CD4-positive, alpha-beta memory T cell (primary cell): ENCODE data around the gene RAP1GAP. TPM values are rescaled to one million over a fixed set of nuclear protein-coding genes. Genes with fewer than 3 reads are reported as not detected.

Source experiments
- CTCF ChIA-PET: fragments of 350-600 bp; sonication (Branson Sonifier 250); formaldehyde crosslinking; loops from one replicate; lab custom pipeline; 2021; ENCODE audit warnings: inconsistent platforms; ENCODE audit not compliant: partially characterized antibody; lab: Charles Lee
- POLR2A ChIA-PET: fragments of 350-600 bp; sonication (Branson Sonifier 250); formaldehyde crosslinking; loops from one replicate; lab custom pipeline; 2021; ENCODE audit not compliant: partially characterized antibody; lab: Charles Lee
- DNase-seq, 5 donors: peaks; one replicate each; pipeline versions ENCODE4 v3.0.0 to v3.0.0-alpha.2; 2020 to 2022; ENCODE audit warnings: mixed read lengths in 1 of 5
- H3K27ac ChIP-seq: one replicate; pipeline ENCODE4 v1.7.0; 2013; ENCODE audit warnings: low read depth, low read length
- H3K27me3 ChIP-seq: 2 replicates; pipeline ENCODE4 v1.7.0; 2013; ENCODE audit warnings: mild to moderate bottlenecking, low read length, moderate library complexity; ENCODE audit not compliant: insufficient read depth
- H3K36me3 ChIP-seq: 2 replicates; pipeline ENCODE4 v1.7.0; 2013; ENCODE audit warnings: mild to moderate bottlenecking, low read length, moderate library complexity; ENCODE audit not compliant: insufficient read depth
- H3K4me1 ChIP-seq: 2 replicates; pipeline ENCODE4 v1.7.0; 2013; ENCODE audit warnings: mild to moderate bottlenecking, low read length, moderate library complexity; ENCODE audit not compliant: insufficient read depth
- H3K4me3 ChIP-seq, 2 donors: one replicate each; pipeline ENCODE4 v1.7.0; 2013; ENCODE audit warnings: low read length in 2 of 2, mild to moderate bottlenecking in 1 of 2
- H3K9me3 ChIP-seq, 2 donors: one replicate each; pipeline ENCODE4 v1.7.0; 2013; ENCODE audit warnings: low read length in 2 of 2, control low read depth in 1 of 2; ENCODE audit not compliant: control insufficient read depth in 1 of 2
- H3K27ac Mint-ChIP-seq, 7 donors: one replicate each; pipeline ENCODE4 v1.8.0; 2020 to 2021; ENCODE audit warnings: mixed read lengths in 7 of 7, mild to moderate bottlenecking in 6 of 7, inconsistent platforms in 3 of 7, moderate library complexity in 3 of 7
- H3K27me3 Mint-ChIP-seq, 2 donors: one replicate each; pipeline ENCODE4 v1.8.0; 2020 to 2021; ENCODE audit warnings: mixed read lengths in 2 of 2
- H3K36me3 Mint-ChIP-seq, 2 donors: one replicate each; pipeline ENCODE4 v1.8.0; 2020 to 2021; ENCODE audit warnings: mixed read lengths in 2 of 2, inconsistent platforms in 1 of 2, mild to moderate bottlenecking in 1 of 2
- H3K4me1 Mint-ChIP-seq, 4 donors: one replicate each; pipeline ENCODE4 v1.8.0; 2020 to 2021; ENCODE audit warnings: mixed read lengths in 4 of 4, mild to moderate bottlenecking in 1 of 4
- H3K4me3 Mint-ChIP-seq, 8 donors: one replicate each; pipeline ENCODE4 v1.8.0; 2020 to 2021; ENCODE audit warnings: mixed read lengths in 8 of 8, mild to moderate bottlenecking in 7 of 8, moderate library complexity in 6 of 8, inconsistent platforms in 3 of 8
- H3K9me3 Mint-ChIP-seq, 8 donors: one replicate each; pipeline ENCODE4 v1.8.0; 2020 to 2021; ENCODE audit warnings: mixed read lengths in 8 of 8, mild to moderate bottlenecking in 5 of 8, inconsistent platforms in 3 of 8, moderate library complexity in 1 of 8
- intact Hi-C: fragments of 100-400 bp; cut with micrococcal nuclease; formaldehyde crosslinking; loops from one replicate; pipeline ENCODE4 v1.15.1; 2023
- polyA plus RNA-seq, 2 donors: library from polyadenylated mRNA; unstranded; fragments of 300-500 nt; fragmentation: Illumina TruSeq; gene quantifications; one replicate each; pipeline ENCODE4 v1.2.3, GENCODE V29; 2021
- total RNA-seq, 2 experiments: library from RNA; stranded (reverse); gene quantifications; one replicate each; pipeline ENCODE4 v1.2.3, GENCODE V29; 2021

Gene RAP1GAP
- total and polyA plus RNA-seq, 4 experiments from 2014 or later, result 0.23 to 0.72 TPM; not detected in 2

DNA sequence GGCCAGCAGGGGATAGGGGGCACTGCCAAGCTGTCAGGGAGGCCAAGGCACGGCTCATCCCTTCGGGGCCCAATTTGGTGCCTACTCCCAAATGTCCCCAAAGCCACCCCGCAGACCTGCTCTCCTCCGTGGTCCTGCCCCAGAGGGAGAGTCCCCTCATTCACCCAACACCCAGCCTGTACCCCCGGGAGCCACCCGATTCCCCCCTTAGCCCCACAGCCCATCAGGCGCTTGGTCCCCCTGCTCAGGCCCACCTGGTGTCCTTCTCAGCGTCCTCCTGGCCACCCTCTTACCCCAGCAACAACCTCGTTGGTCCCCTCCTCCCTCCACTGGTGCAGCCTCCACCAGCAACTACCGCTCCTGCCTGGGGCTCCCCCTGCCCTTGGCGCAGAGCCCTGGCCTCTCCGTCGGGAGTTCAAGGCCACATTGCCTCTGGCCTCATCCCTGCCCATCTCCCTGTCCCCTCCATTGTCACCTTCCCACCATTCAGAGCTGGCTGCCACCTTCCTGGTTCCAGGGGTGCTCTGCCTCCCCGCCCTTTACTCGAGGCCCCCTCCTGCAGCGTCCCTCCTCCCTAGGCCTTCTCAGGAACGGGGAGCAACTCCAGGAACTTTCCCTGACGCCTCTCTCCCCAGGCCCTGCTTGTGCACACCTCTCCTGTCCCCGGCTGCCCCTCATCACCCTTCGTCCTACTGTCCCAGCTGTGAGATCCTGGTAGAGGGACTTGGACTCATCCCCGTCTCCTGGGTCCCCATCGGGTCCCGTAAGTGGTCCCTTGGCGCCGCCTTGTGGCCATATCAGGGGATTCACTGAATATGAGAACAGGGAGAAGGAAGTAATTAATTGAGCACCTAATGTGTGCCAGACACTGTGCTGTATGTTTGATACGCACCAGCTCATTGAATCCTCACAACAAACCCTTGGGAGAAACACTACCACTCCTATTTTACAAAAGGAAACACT lies 73.9 kb downstream of the RAP1GAP start:
- H3K4me1 ChIP-seq, result no peaks in the 10 kb centered on the region
- no peaks in the 10 kb centered on the region for H3K27me3 ChIP-seq
- H3K27me3 Mint-ChIP-seq, result peaks cover 2 to 19% of the 10 kb centered on the region in 2 donors
- no peaks in the 10 kb centered on the region for H3K4me1 Mint-ChIP-seq
- intact Hi-C loops, result no loop called here
- no peak overlapping the region for H3K27ac Mint-ChIP-seq
- no peak overlapping the region for H3K27ac ChIP-seq
- POLR2A ChIA-PET, result no interaction called here
- no peaks in the 10 kb centered on the region for H3K36me3 ChIP-seq
- no peaks in the 10 kb centered on the region for H3K9me3 Mint-ChIP-seq
- CTCF ChIA-PET, result no interaction called here
- H3K4me3 Mint-ChIP-seq, result no peak overlapping the region
- no peaks in the 10 kb centered on the region for H3K36me3 Mint-ChIP-seq
- no peaks in the 10 kb centered on the region for H3K9me3 ChIP-seq
- H3K4me3 ChIP-seq, result no peak overlapping the region
- peak in 2 of 5 donors; percentile 4 to 8 for DNase-seq

DNA sequence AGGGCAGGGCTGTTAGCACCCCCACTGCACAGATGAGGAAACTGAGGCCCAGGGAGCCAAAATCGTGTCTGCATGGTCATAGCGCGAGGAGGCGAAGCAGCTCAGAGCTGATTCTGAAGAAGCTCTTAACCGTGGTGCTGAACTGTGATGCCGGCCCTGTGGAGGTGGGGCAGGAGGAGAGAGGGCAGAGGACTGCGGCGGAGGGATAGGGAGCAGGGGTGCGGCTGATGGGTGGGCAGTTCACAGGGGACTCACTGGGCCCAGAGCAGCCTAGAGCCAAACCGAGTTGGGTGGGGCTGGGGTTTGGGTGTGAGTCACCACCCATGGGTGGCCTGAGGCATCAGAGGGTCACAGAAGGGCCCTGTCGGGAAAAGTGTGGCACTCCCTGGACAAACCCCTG lies 74.7 kb downstream of the RAP1GAP start:
- Mint-ChIP-seq H3K27ac (no peak overlapping the region), H3K9me3 (no peaks in the 10 kb centered on the region), H3K4me1 (no peaks in the 10 kb centered on the region), H3K27me3 (peaks cover 0 to 15% of the 10 kb centered on the region in 2 donors), H3K4me3 (no peak overlapping the region), H3K36me3 (no peaks in the 10 kb centered on the region)
- Histone ChIP-seq H3K36me3 (no peaks in the 10 kb centered on the region), H3K4me3 (no peak overlapping the region), H3K9me3 (no peaks in the 10 kb centered on the region), H3K27me3 (no peaks in the 10 kb centered on the region), H3K27ac (no peak overlapping the region), H3K4me1 (no peaks in the 10 kb centered on the region)
- intact Hi-C loops, result no loop called here
- DNase-seq, result no peak
- ChIA-PET CTCF (no interaction called here), POLR2A (no interaction called here)

DNA sequence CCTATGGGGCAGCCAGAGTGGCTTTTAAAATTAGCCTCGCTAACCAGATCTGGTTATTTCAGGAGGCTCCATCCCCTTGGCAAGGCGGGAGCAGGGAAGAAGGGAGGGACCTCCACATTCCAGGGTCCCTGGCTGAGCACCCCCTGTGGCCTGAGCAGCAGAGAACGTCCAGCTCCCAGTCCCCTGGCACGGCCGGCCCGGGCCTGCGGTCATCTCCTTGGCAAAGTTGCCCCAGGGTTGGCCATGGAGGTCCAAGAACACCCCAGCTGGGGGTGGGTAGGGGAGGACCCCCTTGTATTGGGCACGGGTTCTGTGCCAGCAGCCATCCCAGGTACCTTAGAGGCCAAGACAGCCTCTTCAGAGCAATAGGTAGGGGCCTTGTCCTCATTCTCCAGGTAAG lies 75.9 kb downstream of the RAP1GAP start:
- Histone ChIP-seq H3K9me3 (no peaks in the 10 kb centered on the region), H3K27ac (no peak overlapping the region), H3K4me1 (no peaks in the 10 kb centered on the region), H3K4me3 (no peak overlapping the region), H3K27me3 (no peaks in the 10 kb centered on the region), H3K36me3 (no peaks in the 10 kb centered on the region)
- ChIA-PET CTCF (no interaction called here), POLR2A (no interaction called here)
- no peak overlapping the region for H3K4me3 Mint-ChIP-seq
- intact Hi-C loops, result no loop called here
- peaks cover 4 to 14% of the 10 kb centered on the region in 2 donors for H3K27me3 Mint-ChIP-seq
- H3K4me1 Mint-ChIP-seq, result no peaks in the 10 kb centered on the region
- H3K9me3 Mint-ChIP-seq, result no peaks in the 10 kb centered on the region
- H3K27ac Mint-ChIP-seq, result no peak overlapping the region
- no peak for DNase-seq
- no peaks in the 10 kb centered on the region for H3K36me3 Mint-ChIP-seq

DNA sequence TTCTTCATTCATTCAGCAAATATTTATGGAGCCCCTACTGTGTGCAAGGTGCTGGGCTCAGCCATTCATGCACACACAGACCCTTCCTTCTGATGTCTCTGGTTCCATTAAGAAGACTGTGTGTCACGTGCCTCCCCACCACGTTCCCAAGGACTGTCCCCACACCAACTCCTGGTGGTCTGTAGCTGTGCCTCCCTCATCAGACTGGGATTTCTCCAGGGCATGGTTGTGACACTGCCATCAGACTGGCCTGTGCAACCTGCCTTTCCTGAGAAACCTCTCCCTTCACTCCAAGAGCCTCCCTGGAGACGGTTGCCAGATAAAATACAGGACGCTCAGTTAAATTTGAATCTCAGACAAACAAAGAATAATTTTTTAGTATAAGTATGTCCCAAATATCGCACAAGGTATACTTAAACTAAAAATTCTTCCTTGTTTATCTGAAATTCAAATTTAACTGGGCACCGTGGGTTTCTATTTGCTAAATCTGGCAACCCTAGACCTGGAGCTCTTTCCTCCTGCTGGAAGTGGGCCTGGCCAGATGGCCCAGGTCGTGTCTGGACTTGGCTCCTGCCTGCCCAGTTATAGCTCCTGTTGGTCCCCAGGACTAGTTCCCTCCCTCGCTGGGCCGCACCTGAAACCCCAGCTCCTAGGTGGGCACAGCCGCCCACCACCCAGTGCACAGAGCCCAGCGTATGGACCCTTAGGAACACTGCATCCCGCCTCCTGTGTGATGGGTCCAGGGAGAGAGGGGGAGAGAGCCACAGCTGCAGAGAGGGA lies 76.9 kb downstream of the RAP1GAP start:
- H3K36me3 Mint-ChIP-seq, result no peaks in the 10 kb centered on the region
- intact Hi-C loops, result no loop called here
- peaks cover 6 to 14% of the 10 kb centered on the region in 2 donors for H3K27me3 Mint-ChIP-seq
- no peaks in the 10 kb centered on the region for H3K4me1 Mint-ChIP-seq
- H3K4me1 ChIP-seq, result no peaks in the 10 kb centered on the region
- H3K4me3 ChIP-seq, result no peak overlapping the region
- DNase-seq, result no peak
- H3K27me3 ChIP-seq, result no peaks in the 10 kb centered on the region
- H3K9me3 Mint-ChIP-seq, result no peaks in the 10 kb centered on the region
- no peaks in the 10 kb centered on the region for H3K9me3 ChIP-seq
- H3K36me3 ChIP-seq, result no peaks in the 10 kb centered on the region
- no peak overlapping the region for H3K27ac Mint-ChIP-seq
- H3K4me3 Mint-ChIP-seq, result no peak overlapping the region
- CTCF ChIA-PET, result no interaction called here
- no peak overlapping the region for H3K27ac ChIP-seq
- POLR2A ChIA-PET, result no interaction called here

GRCh38 chr1:21590934-21591333 lies 78.2 kb downstream of the RAP1GAP start:
- no peaks in the 10 kb centered on the region for H3K36me3 Mint-ChIP-seq
- no peak for DNase-seq
- Histone ChIP-seq H3K27ac (no peak overlapping the region), H3K36me3 (no peaks in the 10 kb centered on the region), H3K27me3 (no peaks in the 10 kb centered on the region), H3K9me3 (no peaks in the 10 kb centered on the region), H3K4me1 (no peaks in the 10 kb centered on the region), H3K4me3 (no peak overlapping the region)
- H3K4me3 Mint-ChIP-seq, result no peak overlapping the region
- peaks cover 8 to 13% of the 10 kb centered on the region in 2 donors for H3K27me3 Mint-ChIP-seq
- ChIA-PET POLR2A (no interaction called here), CTCF (no interaction called here)
- H3K4me1 Mint-ChIP-seq, result no peaks in the 10 kb centered on the region
- intact Hi-C loops, result no loop called here
- H3K9me3 Mint-ChIP-seq, result no peaks in the 10 kb centered on the region
- H3K27ac Mint-ChIP-seq, result no peak overlapping the region

DNA sequence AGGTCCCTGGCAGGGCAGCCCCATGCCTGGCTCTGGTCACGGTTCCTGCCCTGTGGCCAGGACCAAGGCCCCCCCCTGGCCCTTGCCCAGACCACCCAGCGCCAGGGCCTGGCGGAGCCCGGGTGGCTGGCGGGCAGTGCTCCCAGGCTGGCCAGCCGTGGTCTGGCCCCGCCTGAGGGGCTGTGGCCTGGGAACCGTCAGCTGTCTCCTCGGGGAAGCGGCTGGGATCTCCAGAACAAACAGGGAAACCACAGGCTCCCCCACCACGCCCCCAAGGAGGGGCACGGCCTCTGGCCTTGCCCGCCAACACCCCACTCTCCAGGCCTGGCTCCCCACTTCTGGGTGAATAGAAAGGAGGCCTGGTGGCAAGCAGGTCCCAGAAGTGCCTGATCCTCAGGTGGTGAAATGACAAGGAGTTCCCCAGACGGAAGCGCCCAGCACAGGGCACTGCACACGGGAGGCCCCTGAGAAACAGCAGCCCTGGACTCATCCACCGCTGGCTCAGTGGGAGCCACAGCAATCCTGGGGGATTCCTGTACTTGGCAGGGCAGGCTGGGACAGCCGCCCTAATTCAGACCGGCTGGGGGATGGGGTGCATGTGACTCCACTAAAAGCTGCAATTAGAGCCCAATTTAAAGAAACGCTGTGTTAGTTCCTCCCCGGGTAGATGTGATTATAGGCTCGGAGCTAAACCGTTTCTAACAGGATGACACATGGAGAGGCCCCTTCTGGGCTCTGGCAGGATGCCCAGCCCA lies 78.9 kb downstream of the RAP1GAP start:
- Mint-ChIP-seq H3K9me3 (no peaks in the 10 kb centered on the region), H3K36me3 (no peaks in the 10 kb centered on the region), H3K27me3 (peaks cover 9 to 10% of the 10 kb centered on the region in 2 donors), H3K4me1 (no peaks in the 10 kb centered on the region), H3K4me3 (no peak overlapping the region), H3K27ac (no peak overlapping the region)
- POLR2A ChIA-PET, result no interaction called here
- DNase-seq, result no peak
- intact Hi-C loops, result no loop called here
- Histone ChIP-seq H3K9me3 (no peaks in the 10 kb centered on the region), H3K4me1 (no peaks in the 10 kb centered on the region), H3K4me3 (no peak overlapping the region), H3K27ac (no peak overlapping the region), H3K36me3 (no peaks in the 10 kb centered on the region), H3K27me3 (no peaks in the 10 kb centered on the region)
- CTCF ChIA-PET, result no interaction called here

DNA sequence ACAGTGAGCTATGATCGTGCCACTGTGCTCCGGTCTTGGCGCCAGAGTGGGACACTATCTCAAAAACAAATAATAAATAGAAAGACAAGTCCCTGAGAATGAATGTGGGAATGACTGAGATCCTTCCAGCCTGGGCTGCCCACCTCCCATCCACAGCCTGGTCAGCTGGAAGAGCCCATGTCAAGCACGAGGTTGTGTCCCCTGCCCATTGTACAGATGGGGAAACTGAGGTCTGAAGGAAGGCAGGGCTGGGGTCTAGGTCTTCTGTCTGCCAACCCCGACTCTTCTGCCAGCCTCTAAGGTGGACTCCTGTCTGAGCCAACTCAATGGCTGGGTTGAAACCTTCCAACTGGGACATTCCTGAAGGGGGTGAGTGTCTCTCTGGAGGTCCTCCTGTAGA lies 79.5 kb downstream of the RAP1GAP start:
- intact Hi-C loops, result no loop called here
- H3K4me1 Mint-ChIP-seq, result no peaks in the 10 kb centered on the region

More for the DNA sequence above, 79.5 kb downstream of the RAP1GAP start:
- no peak for DNase-seq
- Mint-ChIP-seq H3K9me3 (no peaks in the 10 kb centered on the region), H3K4me3 (no peak overlapping the region), H3K27me3 (peaks cover 13 to 14% of the 10 kb centered on the region in 2 donors), H3K27ac (no peak overlapping the region), H3K36me3 (no peaks in the 10 kb centered on the region)
- Histone ChIP-seq H3K27me3 (no peaks in the 10 kb centered on the region), H3K4me1 (no peaks in the 10 kb centered on the region), H3K36me3 (no peaks in the 10 kb centered on the region), H3K4me3 (no peak overlapping the region), H3K9me3 (no peaks in the 10 kb centered on the region), H3K27ac (no peak overlapping the region)
- ChIA-PET CTCF (no interaction called here), POLR2A (no interaction called here)
